ENCODE results near the gene TTC27.

DNA sequence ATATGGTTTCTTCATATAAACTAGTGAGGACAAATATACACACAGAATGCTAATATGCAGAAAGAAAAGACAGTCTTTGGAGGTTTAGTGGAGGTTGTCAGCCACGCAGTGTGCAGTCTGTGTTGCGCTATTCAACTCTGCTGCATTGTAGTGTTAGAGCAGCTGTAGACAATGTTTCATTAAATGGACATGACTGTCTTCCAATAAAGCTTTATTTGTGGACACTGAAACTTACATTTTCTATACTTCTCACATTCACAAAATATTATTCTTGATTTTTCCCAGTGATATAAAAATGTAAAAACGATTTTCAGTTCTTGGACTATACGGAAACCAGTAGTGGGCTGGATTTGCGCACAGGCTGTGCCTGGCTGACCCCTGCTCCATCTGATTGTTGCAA, 13.3 kb downstream of the TTC27 start:
- TF ChIP-seq, protein P1, sequence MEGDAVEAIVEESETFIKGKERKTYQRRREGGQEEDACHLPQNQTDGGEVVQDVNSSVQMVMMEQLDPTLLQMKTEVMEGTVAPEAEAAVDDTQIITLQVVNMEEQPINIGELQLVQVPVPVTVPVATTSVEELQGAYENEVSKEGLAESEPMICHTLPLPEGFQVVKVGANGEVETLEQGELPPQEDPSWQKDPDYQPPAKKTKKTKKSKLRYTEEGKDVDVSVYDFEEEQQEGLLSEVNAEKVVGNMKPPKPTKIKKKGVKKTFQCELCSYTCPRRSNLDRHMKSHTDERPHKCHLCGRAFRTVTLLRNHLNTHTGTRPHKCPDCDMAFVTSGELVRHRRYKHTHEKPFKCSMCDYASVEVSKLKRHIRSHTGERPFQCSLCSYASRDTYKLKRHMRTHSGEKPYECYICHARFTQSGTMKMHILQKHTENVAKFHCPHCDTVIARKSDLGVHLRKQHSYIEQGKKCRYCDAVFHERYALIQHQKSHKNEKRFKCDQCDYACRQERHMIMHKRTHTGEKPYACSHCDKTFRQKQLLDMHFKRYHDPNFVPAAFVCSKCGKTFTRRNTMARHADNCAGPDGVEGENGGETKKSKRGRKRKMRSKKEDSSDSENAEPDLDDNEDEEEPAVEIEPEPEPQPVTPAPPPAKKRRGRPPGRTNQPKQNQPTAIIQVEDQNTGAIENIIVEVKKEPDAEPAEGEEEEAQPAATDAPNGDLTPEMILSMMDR (IDR thresholded peaks at IDR 0.05), result no peak
- TF ChIP-seq POLR2A (IDR thresholded peaks at IDR 0.05), result no peak
- no peak for TF ChIP-seq POLR2AphosphoS5 (IDR thresholded peaks at IDR 0.05)
